ENCODE measurements around the gene TTC12. TPM values are rescaled to one million over a fixed set of nuclear protein-coding genes. Genes with fewer than 3 reads are reported as not detected.

Gene TTC12
- total and polyA plus RNA-seq, 9 of the 15 experiments (the other 6 are each of a cell fraction or from before 2014, with no cell fraction given): 5.1 to 19.9 (median 13.4) TPM

- TF ChIP-seq, protein P1, sequence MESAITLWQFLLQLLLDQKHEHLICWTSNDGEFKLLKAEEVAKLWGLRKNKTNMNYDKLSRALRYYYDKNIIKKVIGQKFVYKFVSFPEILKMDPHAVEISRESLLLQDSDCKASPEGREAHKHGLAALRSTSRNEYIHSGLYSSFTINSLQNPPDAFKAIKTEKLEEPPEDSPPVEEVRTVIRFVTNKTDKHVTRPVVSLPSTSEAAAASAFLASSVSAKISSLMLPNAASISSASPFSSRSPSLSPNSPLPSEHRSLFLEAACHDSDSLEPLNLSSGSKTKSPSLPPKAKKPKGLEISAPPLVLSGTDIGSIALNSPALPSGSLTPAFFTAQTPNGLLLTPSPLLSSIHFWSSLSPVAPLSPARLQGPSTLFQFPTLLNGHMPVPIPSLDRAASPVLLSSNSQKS (CRISPR knock-in tag; IDR thresholded peaks at IDR 0.05): no peak
- TF ChIP-seq ZNF408 (CRISPR knock-in tag; IDR thresholded peaks at IDR 0.05; ENCODE audit: low read depth): no peak
- TF ChIP-seq ZNF518B (CRISPR knock-in tag; IDR thresholded peaks at IDR 0.05): no peak
- no peak for TF ChIP-seq ZBTB17 (CRISPR knock-in tag; IDR thresholded peaks at IDR 0.05)
- no peak for TF ChIP-seq ZNF263 (CRISPR knock-in tag; IDR thresholded peaks at IDR 0.05; ENCODE audit: borderline replicate concordance)
Measured at GRCh38 chr11:113395782-113396336, 81.5 kb downstream of the TTC12 start (continued).

- FAIRE-seq: no peak
- in situ Hi-C loops (cut with MboI): no loop called here
- CTCF ChIA-PET (ENCODE audit: low intra/inter-chr PET ratio): no interaction called here
- TF ChIP-seq ZNF274 (IDR thresholded peaks at IDR 0.05; ENCODE audit: borderline replicate concordance, low read depth, low read length) (no peak), PBX2 (CRISPR knock-in tag; IDR thresholded peaks at IDR 0.05; ENCODE audit: low read depth) (no peak), PBX2 (tag; conservative IDR thresholded peaks at IDR 0.05; ENCODE audit: low read depth) (no peak), ZNF444 (CRISPR knock-in tag; IDR thresholded peaks at IDR 0.05) (no peak), CAMTA2 (CRISPR knock-in tag; conservative IDR thresholded peaks at IDR 0.05) (no peak), MAZ (CRISPR knock-in tag; conservative IDR thresholded peaks at IDR 0.05 in 1 of 2, IDR thresholded peaks at IDR 0.05 in 1 of 2) (no peak), HDAC3 (IDR thresholded peaks at IDR 0.05; ENCODE audit: borderline replicate concordance, partially characterized antibody) (no peak)
Measured at GRCh38 chr11:113396690-113397089, 82.3 kb downstream of the TTC12 start.

More at GRCh38 chr11:113396690-113397089, 82.3 kb downstream of the TTC12 start:
- H2AFZ ChIP-seq (ENCODE audit: low read depth, low read length): no peak overlapping the region
- ATAC-seq (no peak), DNase-seq (ENCODE audit: extremely low read depth in 1 of 4, low spot score in 3 of 4) (no peak)
- no peaks in the 10 kb centered on the region for H3K9me3 ChIP-seq (replicated peaks; ENCODE audit: control insufficient read depth, insufficient read depth, low read depth, low read length)
- H3K9me1 ChIP-seq (ENCODE audit: control insufficient read depth, insufficient read depth, low read length): no peaks in the 10 kb centered on the region
- intact Hi-C loops (cut with micrococcal nuclease): no loop called here
- H4K20me1 ChIP-seq (replicated peaks; ENCODE audit: control insufficient read depth, insufficient read depth, low read length): peaks cover 5% of the 10 kb centered on the region; the same call in 1 of the 2 replicates
- H3K79me2 ChIP-seq (ENCODE audit: control insufficient read depth, insufficient read depth, low read length): no peaks in the 10 kb centered on the region
- H3K36me3 ChIP-seq (ENCODE audit: control insufficient read depth, insufficient read depth, low read length): no peaks in the 10 kb centered on the region
- 0 out of 5 replicates have a peak, but pooled peaks cover 0 to 5% of the 10 kb centered on the region in 2 experiments for H3K4me1 ChIP-seq (replicated peaks in 1 of 2; ENCODE audit: control insufficient read depth in 2 of 2, insufficient read depth in 2 of 2, low read length in 2 of 2)
- H3K4me2 ChIP-seq (ENCODE audit: insufficient read depth, low read length): no peak overlapping the region
- peaks cover 10 to 61% of the 10 kb centered on the region in 2 experiments; a peak in 4 of 5 replicates for H3K27me3 ChIP-seq (ENCODE audit: control insufficient read depth in 2 of 2, insufficient read depth in 2 of 2, low read length in 2 of 2)
- POLR2A ChIA-PET: interaction anchor here (1.0 kb wide), 1 partner anchor 11 kb away, joined by 3 read pairs; no protein-coding TSS in a partner anchor
- H3K4me3 ChIP-seq: no peak overlapping the region
- no TSS peak for BruUV-seq (replicated peaks)
- H3K27ac ChIP-seq (ENCODE audit: extremely low read depth, low read depth, low read length): no peak overlapping the region
- H3K9ac ChIP-seq (ENCODE audit: insufficient read depth in 1 of 2, low read depth in 2 of 2, low read length in 2 of 2): no peak overlapping the region
- WGBS (ENCODE audit: insufficient coverage, low coverage, missing lambda C conversion rate): 0% methylated on average over 1 of the region's 1 CpG
